Measurements from ENCODE around the gene SLC35C1.

- TF ChIP-seq CTCF (conservative IDR thresholded peaks at IDR 0.05; ENCODE audit: low read depth in 2 of 2) (no peak), CREB1 (CRISPR knock-in tag; IDR thresholded peaks at IDR 0.05; ENCODE audit: low read depth) (no peak), ZNF331 (CRISPR knock-in tag; IDR thresholded peaks at IDR 0.05; ENCODE audit: low read depth) (no peak), JUNB (IDR thresholded peaks at IDR 0.05; ENCODE audit: unreplicated experiment) (no peak), POLR2AphosphoS5 (IDR thresholded peaks at IDR 0.05; ENCODE audit: low read depth) (no peak), REST (IDR thresholded peaks at IDR 0.05; ENCODE audit: unreplicated experiment) (no peak), EZH2phosphoT487 (IDR thresholded peaks at IDR 0.05; ENCODE audit: unreplicated experiment) (no peak)
Observed at GRCh38 chr11:45834298-45834756, 29.4 kb downstream of the SLC35C1 start.
